ENCODE measurements around the gene PDE6A. TPM values are rescaled to one million over a fixed set of nuclear protein-coding genes. Genes with fewer than 3 reads are reported as not detected.

PDE6A gene
- total RNA-seq, 2 experiments from 2014 or later = not detected

GRCh38 chr5:149857499-149857898, 87.1 kb downstream of the PDE6A start:
- Mint-ChIP-seq H3K9me3 (no peaks in the 10 kb centered on the region), H3K27ac (no peak overlapping the region), H3K4me1 (peaks cover 6% of the 10 kb centered on the region), H3K4me3 (no peak overlapping the region), H3K36me3 (ENCODE audit: low read depth) (no peaks in the 10 kb centered on the region), H3K27me3 (no peaks in the 10 kb centered on the region)
- ChIA-PET POLR2A (no interaction called here), CTCF (interaction anchor here (1.3 kb wide), 1 partner anchor 26 kb away, joined by 3 read pairs; no protein-coding TSS in a partner anchor)
- DNase-seq = no peak

GRCh38 chr5:149855366-149855765, 89.2 kb downstream of the PDE6A start:
- Mint-ChIP-seq H3K27ac (no peak overlapping the region), H3K36me3 (ENCODE audit: low read depth) (no peaks in the 10 kb centered on the region), H3K9me3 (no peaks in the 10 kb centered on the region), H3K27me3 (no peaks in the 10 kb centered on the region), H3K4me1 (no peaks in the 10 kb centered on the region), H3K4me3 (no peak overlapping the region)
- ChIA-PET CTCF (no interaction called here), POLR2A (no interaction called here)
- no peak for DNase-seq

GRCh38 chr5:149854866-149855265, 89.7 kb downstream of the PDE6A start:
- DNase-seq = no peak
- Mint-ChIP-seq H3K9me3 (no peaks in the 10 kb centered on the region), H3K36me3 (ENCODE audit: low read depth) (no peaks in the 10 kb centered on the region), H3K27ac (no peak overlapping the region), H3K4me1 (no peaks in the 10 kb centered on the region), H3K27me3 (no peaks in the 10 kb centered on the region), H3K4me3 (no peak overlapping the region)
- ChIA-PET CTCF (no interaction called here), POLR2A (no interaction called here)

- H3K9me3 Mint-ChIP-seq = no peaks in the 10 kb centered on the region
- no peak for DNase-seq
- H3K27ac Mint-ChIP-seq = no peak overlapping the region
- no peaks in the 10 kb centered on the region for H3K4me1 Mint-ChIP-seq
- CTCF ChIA-PET = interaction anchor here (1.3 to 1.8 kb wide), 5 partner anchors 11 to 142 kb away, joined by 3 to 13 read pairs (median 6); no protein-coding TSS in a partner anchor
- H3K36me3 Mint-ChIP-seq (ENCODE audit: low read depth) = no peaks in the 10 kb centered on the region
- POLR2A ChIA-PET = no interaction called here
- H3K4me3 Mint-ChIP-seq = no peak overlapping the region
- no peaks in the 10 kb centered on the region for H3K27me3 Mint-ChIP-seq
These were observed 90.9 kb downstream of the PDE6A start for GRCh38 chr5:149853701-149854100.

GRCh38 chr5:149853331-149853648, 91.3 kb downstream of the PDE6A start:
- H3K27me3 Mint-ChIP-seq = no peaks in the 10 kb centered on the region
- CTCF ChIA-PET = interaction anchor here (1.0 to 1.8 kb wide), 7 partner anchors 11 to 142 kb away, joined by 3 to 13 read pairs (median 4); no protein-coding TSS in a partner anchor
- H3K36me3 Mint-ChIP-seq (ENCODE audit: low read depth) = no peaks in the 10 kb centered on the region
- H3K4me3 Mint-ChIP-seq = no peak overlapping the region
- DNase-seq = no peak
- POLR2A ChIA-PET = no interaction called here
- H3K4me1 Mint-ChIP-seq = no peaks in the 10 kb centered on the region
- H3K27ac Mint-ChIP-seq = no peak overlapping the region
- no peaks in the 10 kb centered on the region for H3K9me3 Mint-ChIP-seq

- Mint-ChIP-seq H3K4me3 (no peak overlapping the region), H3K27me3 (no peaks in the 10 kb centered on the region), H3K9me3 (no peaks in the 10 kb centered on the region), H3K27ac (no peak overlapping the region), H3K4me1 (no peaks in the 10 kb centered on the region), H3K36me3 (ENCODE audit: low read depth) (no peaks in the 10 kb centered on the region)
- DNase-seq = peak; percentile 54
- ChIA-PET CTCF (interaction anchor here (0.6 to 1.8 kb wide), 17 partner anchors 9 to 553 kb away, joined by 3 to 13 read pairs (median 4); no protein-coding TSS in a partner anchor), POLR2A (no interaction called here)
These were observed 91.8 kb downstream of the PDE6A start for GRCh38 chr5:149852641-149853330.

- H3K9me3 Mint-ChIP-seq = no peaks in the 10 kb centered on the region
- no peak overlapping the region for H3K27ac Mint-ChIP-seq
- ChIA-PET CTCF (interaction anchor here (1.1 to 1.5 kb wide), 2 partner anchors 12 to 215 kb away, joined by 3 read pairs; no protein-coding TSS in a partner anchor), POLR2A (no interaction called here)
- no peaks in the 10 kb centered on the region for H3K27me3 Mint-ChIP-seq
- no peak overlapping the region for H3K4me3 Mint-ChIP-seq
- H3K4me1 Mint-ChIP-seq = no peaks in the 10 kb centered on the region
- peaks cover 3% of the 10 kb centered on the region for H3K36me3 Mint-ChIP-seq (ENCODE audit: low read depth)
- no peak for DNase-seq
These were observed 93.4 kb downstream of the PDE6A start for GRCh38 chr5:149851211-149851610.

GRCh38 chr5:149849966-149850910, 94.4 kb downstream of the PDE6A start:
- Mint-ChIP-seq H3K4me1 (no peaks in the 10 kb centered on the region), H3K9me3 (no peaks in the 10 kb centered on the region), H3K36me3 (ENCODE audit: low read depth) (peaks cover 5% of the 10 kb centered on the region), H3K27ac (no peak overlapping the region), H3K27me3 (no peaks in the 10 kb centered on the region), H3K4me3 (no peak overlapping the region)
- CTCF ChIA-PET = interaction anchor here (1.1 to 2.5 kb wide), 4 partner anchors 11 to 214 kb away, joined by 3 to 9 read pairs (median 3); no protein-coding TSS in a partner anchor
- POLR2A ChIA-PET = no interaction called here
- DNase-seq = no peak

- Mint-ChIP-seq H3K9me3 (no peaks in the 10 kb centered on the region), H3K4me1 (no peaks in the 10 kb centered on the region), H3K27ac (no peak overlapping the region), H3K36me3 (ENCODE audit: low read depth) (peaks cover 5% of the 10 kb centered on the region), H3K4me3 (no peak overlapping the region), H3K27me3 (no peaks in the 10 kb centered on the region)
- no peak for DNase-seq
- CTCF ChIA-PET = interaction anchor here (1.1 to 2.5 kb wide), 4 partner anchors 15 to 63 kb away, joined by 3 to 9 read pairs (median 5); no protein-coding TSS in a partner anchor
- POLR2A ChIA-PET = no interaction called here
These were observed 95.2 kb downstream of the PDE6A start for GRCh38 chr5:149849280-149849965.

GRCh38 chr5:149847611-149848010, 97.0 kb downstream of the PDE6A start:
- ChIA-PET POLR2A (no interaction called here), CTCF (interaction anchor here (0.9 to 3.1 kb wide), 3 partner anchors 10 to 32 kb away, joined by 3 to 12 read pairs (median 7); no protein-coding TSS in a partner anchor)
- DNase-seq = no peak
- Mint-ChIP-seq H3K4me1 (no peaks in the 10 kb centered on the region), H3K9me3 (no peaks in the 10 kb centered on the region), H3K27me3 (no peaks in the 10 kb centered on the region), H3K36me3 (ENCODE audit: low read depth) (peaks cover 5% of the 10 kb centered on the region), H3K27ac (no peak overlapping the region), H3K4me3 (no peak overlapping the region)

- ChIA-PET POLR2A (no interaction called here), CTCF (interaction anchor here (1.1 to 3.1 kb wide), 3 partner anchors 8 to 14 kb away, joined by 3 to 12 read pairs (median 12); no protein-coding TSS in a partner anchor)
- Mint-ChIP-seq H3K4me3 (no peak overlapping the region), H3K36me3 (ENCODE audit: low read depth) (peaks cover 5% of the 10 kb centered on the region), H3K4me1 (no peaks in the 10 kb centered on the region), H3K27ac (no peak overlapping the region), H3K9me3 (no peaks in the 10 kb centered on the region), H3K27me3 (no peaks in the 10 kb centered on the region)
- DNase-seq = no peak
These were observed 98.6 kb downstream of the PDE6A start for GRCh38 chr5:149846021-149846420.

GRCh38 chr5:149845601-149846000, 99.0 kb downstream of the PDE6A start:
- Mint-ChIP-seq H3K36me3 (ENCODE audit: low read depth) (peaks cover 5% of the 10 kb centered on the region), H3K27ac (no peak overlapping the region), H3K4me1 (no peaks in the 10 kb centered on the region), H3K4me3 (no peak overlapping the region), H3K27me3 (no peaks in the 10 kb centered on the region), H3K9me3 (no peaks in the 10 kb centered on the region)
- ChIA-PET CTCF (interaction anchor here (1.1 to 3.1 kb wide), 3 partner anchors 8 to 14 kb away, joined by 3 to 12 read pairs (median 12); no protein-coding TSS in a partner anchor), POLR2A (no interaction called here)
- DNase-seq = no peak
